WTC11 (cell line): Measurements from ENCODE around the gene DNM3.
"Not testable (repeated sequence)": the region's sequence is repeated elsewhere in the genome, so short reads cannot be mapped to it uniquely, and the experiment has no call there.

ENCODE experiments used
- CREB1 ChIP-seq: sonication (generic); formaldehyde crosslinking; IDR thresholded peaks from 2 replicates; pipeline ENCODE4 v1.8.0; 2023; ENCODE audit warnings: mild to moderate bottlenecking, missing genetic modification reagents
- ESRRA ChIP-seq: sonication (generic); formaldehyde crosslinking; IDR thresholded peaks from 2 replicates; pipeline ENCODE4 v1.8.1; 2022; ENCODE audit warnings: mild to moderate bottlenecking, missing genetic modification reagents, borderline replicate concordance
- FOXJ3 ChIP-seq: sonication (generic); formaldehyde crosslinking; IDR thresholded peaks from 2 replicates; pipeline ENCODE4 v1.9.0; 2021; ENCODE audit warnings: missing genetic modification reagents, mild to moderate bottlenecking, borderline replicate concordance
- NR1H2 ChIP-seq: sonication (generic); formaldehyde crosslinking; IDR thresholded peaks from 2 replicates; pipeline ENCODE4 v1.9.0; 2021; ENCODE audit warnings: mild to moderate bottlenecking, moderate library complexity, missing genetic modification reagents
- NR3C1 ChIP-seq: sonication (generic); formaldehyde crosslinking; conservative IDR thresholded peaks from 2 replicates; pipeline ENCODE4 v1.8.1; 2023; ENCODE audit warnings: low read depth, mild to moderate bottlenecking, missing genetic modification reagents
- SMAD3 ChIP-seq: sonication (generic); formaldehyde crosslinking; IDR thresholded peaks from 2 replicates; pipeline ENCODE4 v1.8.0; 2022; ENCODE audit warnings: missing genetic modification reagents, mild to moderate bottlenecking, borderline replicate concordance
- SMAD4 ChIP-seq: sonication (generic); formaldehyde crosslinking; IDR thresholded peaks from 2 replicates; pipeline ENCODE4 v1.8.0; 2022; ENCODE audit warnings: mild to moderate bottlenecking, missing genetic modification reagents
- ZBTB21 ChIP-seq: sonication (generic); formaldehyde crosslinking; IDR thresholded peaks from 2 replicates; pipeline ENCODE4 v1.8.1; 2023; ENCODE audit warnings: mild to moderate bottlenecking, missing genetic modification reagents, borderline replicate concordance
- TF ChIP-seq, protein P1 (sequence below): fragments of 200-600 bp; IDR thresholded peaks from 2 replicates; pipeline ENCODE4 v1.8.0; 2022; ENCODE audit warnings: antibody characterized with exemption
- TF ChIP-seq, protein P2 (sequence below): sonication (generic); formaldehyde crosslinking; IDR thresholded peaks from 2 replicates; pipeline ENCODE4 v1.8.1; 2022; ENCODE audit warnings: low read depth, missing genetic modification reagents, borderline replicate concordance
- TF ChIP-seq, protein P3 (sequence below): sonication (generic); formaldehyde crosslinking; IDR thresholded peaks from 2 replicates; pipeline ENCODE4 v1.8.0; 2022; ENCODE audit warnings: mild to moderate bottlenecking, missing genetic modification reagents
- TF ChIP-seq, protein P4 (sequence below): sonication (generic); formaldehyde crosslinking; IDR thresholded peaks from 2 replicates; pipeline ENCODE4 v1.8.1; 2023; ENCODE audit warnings: mild to moderate bottlenecking, moderate library complexity, missing genetic modification reagents
- TF ChIP-seq, protein P5 (sequence below): fragments of 250-450 bp; sonication (Bioruptor Pico); IDR thresholded peaks from 2 replicates; pipeline ENCODE4 v2.1.2; 2022; ENCODE audit warnings: mild to moderate bottlenecking, moderate library complexity

DNA sequence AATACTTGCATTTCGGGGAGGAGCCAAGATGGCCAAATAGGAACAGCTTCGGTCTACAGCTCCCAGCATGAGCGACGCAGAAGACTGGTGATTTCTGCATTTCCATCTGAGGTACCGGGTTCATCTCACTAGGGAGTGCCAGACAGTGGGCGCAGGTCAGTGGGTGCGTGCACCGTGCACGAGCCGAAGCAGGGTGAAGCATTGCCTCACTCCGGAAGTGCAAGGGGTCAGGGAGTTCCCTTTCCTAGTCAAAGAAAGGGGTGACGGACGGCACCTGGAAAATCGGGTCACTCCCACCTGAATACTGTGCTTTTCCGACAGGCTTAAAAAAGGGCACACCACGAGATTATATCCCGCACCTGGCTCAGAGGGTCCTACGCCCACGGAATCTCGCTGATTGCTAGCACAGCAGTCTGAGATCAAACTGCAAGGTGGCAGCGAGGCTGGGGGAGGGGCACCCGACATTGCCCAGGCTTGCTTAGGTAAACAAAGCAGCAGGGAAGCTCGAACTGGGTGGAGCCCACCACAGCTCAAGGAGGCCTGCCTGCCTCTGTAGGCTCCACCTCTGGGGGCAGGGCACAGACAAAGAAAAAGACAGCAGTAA lies 214.6 kb downstream of the DNM3 start:
- TF ChIP-seq, protein P1, sequence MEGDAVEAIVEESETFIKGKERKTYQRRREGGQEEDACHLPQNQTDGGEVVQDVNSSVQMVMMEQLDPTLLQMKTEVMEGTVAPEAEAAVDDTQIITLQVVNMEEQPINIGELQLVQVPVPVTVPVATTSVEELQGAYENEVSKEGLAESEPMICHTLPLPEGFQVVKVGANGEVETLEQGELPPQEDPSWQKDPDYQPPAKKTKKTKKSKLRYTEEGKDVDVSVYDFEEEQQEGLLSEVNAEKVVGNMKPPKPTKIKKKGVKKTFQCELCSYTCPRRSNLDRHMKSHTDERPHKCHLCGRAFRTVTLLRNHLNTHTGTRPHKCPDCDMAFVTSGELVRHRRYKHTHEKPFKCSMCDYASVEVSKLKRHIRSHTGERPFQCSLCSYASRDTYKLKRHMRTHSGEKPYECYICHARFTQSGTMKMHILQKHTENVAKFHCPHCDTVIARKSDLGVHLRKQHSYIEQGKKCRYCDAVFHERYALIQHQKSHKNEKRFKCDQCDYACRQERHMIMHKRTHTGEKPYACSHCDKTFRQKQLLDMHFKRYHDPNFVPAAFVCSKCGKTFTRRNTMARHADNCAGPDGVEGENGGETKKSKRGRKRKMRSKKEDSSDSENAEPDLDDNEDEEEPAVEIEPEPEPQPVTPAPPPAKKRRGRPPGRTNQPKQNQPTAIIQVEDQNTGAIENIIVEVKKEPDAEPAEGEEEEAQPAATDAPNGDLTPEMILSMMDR, result not testable (repeated sequence)
- TF ChIP-seq FOXJ3 (CRISPR knock-in tag); SMAD3; ZBTB21 (CRISPR knock-in tag); ESRRA; SMAD4 (CRISPR knock-in tag); NR3C1 (CRISPR knock-in tag); NR1H2; CREB1 (CRISPR knock-in tag): not testable (repeated sequence)
- TF ChIP-seq, protein P2, sequence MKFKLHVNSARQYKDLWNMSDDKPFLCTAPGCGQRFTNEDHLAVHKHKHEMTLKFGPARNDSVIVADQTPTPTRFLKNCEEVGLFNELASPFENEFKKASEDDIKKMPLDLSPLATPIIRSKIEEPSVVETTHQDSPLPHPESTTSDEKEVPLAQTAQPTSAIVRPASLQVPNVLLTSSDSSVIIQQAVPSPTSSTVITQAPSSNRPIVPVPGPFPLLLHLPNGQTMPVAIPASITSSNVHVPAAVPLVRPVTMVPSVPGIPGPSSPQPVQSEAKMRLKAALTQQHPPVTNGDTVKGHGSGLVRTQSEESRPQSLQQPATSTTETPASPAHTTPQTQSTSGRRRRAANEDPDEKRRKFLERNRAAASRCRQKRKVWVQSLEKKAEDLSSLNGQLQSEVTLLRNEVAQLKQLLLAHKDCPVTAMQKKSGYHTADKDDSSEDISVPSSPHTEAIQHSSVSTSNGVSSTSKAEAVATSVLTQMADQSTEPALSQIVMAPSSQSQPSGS, result not testable (repeated sequence)
- TF ChIP-seq, protein P3, sequence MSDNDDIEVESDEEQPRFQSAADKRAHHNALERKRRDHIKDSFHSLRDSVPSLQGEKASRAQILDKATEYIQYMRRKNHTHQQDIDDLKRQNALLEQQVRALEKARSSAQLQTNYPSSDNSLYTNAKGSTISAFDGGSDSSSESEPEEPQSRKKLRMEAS, result not testable (repeated sequence)
- TF ChIP-seq, protein P4, sequence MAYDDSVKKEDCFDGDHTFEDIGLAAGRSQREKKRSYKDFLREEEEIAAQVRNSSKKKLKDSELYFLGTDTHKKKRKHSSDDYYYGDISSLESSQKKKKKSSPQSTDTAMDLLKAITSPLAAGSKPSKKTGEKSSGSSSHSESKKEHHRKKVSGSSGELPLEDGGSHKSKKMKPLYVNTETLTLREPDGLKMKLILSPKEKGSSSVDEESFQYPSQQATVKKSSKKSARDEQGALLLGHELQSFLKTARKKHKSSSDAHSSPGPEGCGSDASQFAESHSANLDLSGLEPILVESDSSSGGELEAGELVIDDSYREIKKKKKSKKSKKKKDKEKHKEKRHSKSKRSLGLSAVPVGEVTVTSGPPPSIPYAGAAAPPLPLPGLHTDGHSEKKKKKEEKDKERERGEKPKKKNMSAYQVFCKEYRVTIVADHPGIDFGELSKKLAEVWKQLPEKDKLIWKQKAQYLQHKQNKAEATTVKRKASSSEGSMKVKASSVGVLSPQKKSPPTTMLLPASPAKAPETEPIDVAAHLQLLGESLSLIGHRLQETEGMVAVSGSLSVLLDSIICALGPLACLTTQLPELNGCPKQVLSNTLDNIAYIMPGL (CRISPR knock-in tag), result not testable (repeated sequence)
- TF ChIP-seq, protein P5, sequence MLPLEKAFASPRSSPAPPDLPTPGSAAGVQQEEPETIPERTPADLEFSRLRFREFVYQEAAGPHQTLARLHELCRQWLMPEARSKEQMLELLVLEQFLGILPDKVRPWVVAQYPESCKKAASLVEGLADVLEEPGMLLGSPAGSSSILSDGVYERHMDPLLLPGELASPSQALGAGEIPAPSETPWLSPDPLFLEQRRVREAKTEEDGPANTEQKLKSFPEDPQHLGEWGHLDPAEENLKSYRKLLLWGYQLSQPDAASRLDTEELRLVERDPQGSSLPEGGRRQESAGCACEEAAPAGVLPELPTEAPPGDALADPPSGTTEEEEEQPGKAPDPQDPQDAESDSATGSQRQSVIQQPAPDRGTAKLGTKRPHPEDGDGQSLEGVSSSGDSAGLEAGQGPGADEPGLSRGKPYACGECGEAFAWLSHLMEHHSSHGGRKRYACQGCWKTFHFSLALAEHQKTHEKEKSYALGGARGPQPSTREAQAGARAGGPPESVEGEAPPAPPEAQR (CRISPR knock-in tag), result not testable (repeated sequence)
